Measurements from ENCODE around the gene ZNF860.
A peak's percentile ranks its signal among the peaks of the same experiment; 100 is the strongest.
"Not testable (repeated sequence)": the region's sequence is repeated elsewhere in the genome, so short reads cannot be mapped to it uniquely, and the experiment has no call there.

The ZNF860 gene

GRCh38 chr3:31996195-31996594 is 14.6 kb downstream of the ZNF860 start:
- DNase-seq (ENCODE audit: low spot score), result no peak

DNA sequence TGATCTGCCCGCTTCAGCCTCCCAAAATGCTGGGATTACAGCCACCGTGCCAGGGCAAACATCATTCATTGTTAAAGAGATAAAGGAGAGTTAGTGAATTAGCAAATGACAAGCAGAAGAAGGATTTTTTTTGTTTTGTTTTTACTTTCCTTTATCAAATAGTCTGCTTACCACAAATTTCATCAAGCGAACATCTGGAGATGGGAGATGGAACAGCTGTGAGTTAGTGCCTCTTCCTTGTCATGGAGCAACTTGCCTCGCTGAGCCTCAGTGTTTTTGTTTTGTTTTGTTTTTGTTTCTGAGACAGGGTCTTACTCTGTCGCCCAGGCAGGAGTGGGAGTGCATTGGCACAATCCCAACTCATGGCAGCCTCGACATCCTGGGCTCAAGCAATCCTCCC is 15.9 kb downstream of the ZNF860 start:
- no peak for DNase-seq (ENCODE audit: low spot score)

- no peak for DNase-seq (ENCODE audit: low spot score)
Observed at GRCh38 chr3:31999907-32000439, 18.4 kb downstream of the ZNF860 start.

GRCh38 chr3:32000877-32001276 is 19.3 kb downstream of the ZNF860 start:
- DNase-seq (ENCODE audit: low spot score), result no peak

GRCh38 chr3:32002561-32003368 is 21.2 kb downstream of the ZNF860 start:
- no peak for DNase-seq (ENCODE audit: low spot score)

- DNase-seq (ENCODE audit: low spot score), result no peak
Observed at GRCh38 chr3:32003380-32003779, 21.8 kb downstream of the ZNF860 start.

DNA sequence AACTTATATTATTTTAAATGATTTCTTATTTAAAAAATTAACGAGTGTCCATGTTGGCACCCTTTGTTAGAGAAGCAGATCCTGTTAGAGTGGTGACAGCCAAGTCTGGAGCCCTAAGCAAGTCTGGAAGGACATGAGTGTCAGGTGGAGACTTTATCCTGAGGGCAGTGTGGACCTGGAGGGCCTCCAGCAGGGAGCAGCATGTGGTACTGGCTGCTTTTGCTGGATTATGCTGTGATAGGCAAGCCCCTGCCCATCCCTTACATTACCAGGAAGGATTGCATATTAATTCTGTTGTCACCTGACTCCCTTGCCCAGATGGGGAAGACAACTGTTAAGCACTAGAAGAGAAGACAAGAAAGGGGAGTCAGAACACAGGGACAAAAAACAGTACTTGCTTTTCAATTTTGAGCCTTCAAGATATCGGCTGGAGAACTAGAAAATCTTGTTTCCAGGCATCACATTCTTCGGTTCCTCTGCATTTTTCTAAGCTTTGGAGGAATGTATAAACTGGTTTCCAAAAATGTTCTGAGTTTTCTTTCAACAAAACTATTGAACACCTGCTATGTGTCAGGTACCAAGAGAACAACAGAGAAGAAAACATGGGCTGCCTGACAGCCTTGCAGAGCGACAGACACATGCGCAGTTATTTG is 22.7 kb downstream of the ZNF860 start:
- no peak for DNase-seq (ENCODE audit: low spot score)

DNA sequence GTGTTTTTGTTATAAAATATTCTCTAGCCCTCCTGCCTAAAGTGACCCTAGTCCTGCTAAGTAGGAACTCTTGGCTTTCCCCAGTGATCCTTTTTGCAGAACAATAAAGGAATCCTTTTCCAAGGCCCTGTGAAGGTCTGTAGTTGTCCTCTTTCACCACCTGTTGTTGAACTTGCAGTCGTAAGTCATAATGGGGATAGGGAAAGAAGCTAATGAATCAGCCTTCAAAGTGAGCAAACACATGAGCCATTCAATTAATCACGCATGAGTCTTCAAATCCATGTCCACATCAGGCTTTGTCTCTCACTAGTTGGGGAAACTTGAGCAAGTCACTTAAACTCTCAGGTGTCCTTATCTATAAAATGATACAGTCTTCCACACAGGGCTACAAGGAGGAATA is 27.6 kb downstream of the ZNF860 start:
- no peak for DNase-seq (ENCODE audit: low spot score)

DNA sequence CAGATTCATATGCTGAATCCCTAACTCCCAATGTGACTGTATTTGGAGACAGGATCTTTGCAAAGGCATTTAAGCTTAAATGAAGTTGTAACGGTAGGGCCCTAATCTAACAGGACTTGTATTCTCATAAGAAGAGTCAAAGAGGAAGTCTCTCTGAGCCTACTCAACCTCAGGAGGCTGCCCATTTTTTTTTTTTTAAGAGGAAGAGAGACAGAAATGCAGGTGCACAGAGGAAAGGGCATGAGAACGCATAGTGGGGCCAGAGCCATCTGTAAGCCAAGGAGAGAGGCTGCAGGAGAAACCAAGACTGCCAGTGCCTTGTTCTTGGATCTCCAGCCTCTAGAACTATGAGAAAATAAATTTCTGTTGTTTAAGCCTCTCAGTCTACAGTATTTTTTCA is 28.4 kb downstream of the ZNF860 start:
- no peak for DNase-seq (ENCODE audit: low spot score)

DNA sequence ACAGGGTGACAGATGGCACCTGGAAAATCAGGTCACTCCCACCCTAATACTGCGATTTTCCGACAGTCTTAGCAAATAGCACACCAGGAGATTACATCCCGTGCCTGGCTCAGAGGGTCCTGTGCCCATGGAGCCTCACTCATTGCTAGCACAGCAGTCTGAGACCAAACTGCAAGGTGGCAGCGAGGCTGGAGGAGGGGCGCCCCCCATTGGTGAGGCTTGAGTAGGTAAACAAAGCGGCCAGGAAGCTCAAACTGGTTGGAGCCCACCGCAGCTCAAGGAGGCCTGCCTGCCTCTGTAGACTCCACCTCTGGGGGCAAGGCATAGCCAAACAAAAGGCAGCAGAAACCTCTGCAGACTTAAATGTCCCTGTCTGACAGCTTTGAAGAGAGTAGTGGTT is 29.1 kb downstream of the ZNF860 start:
- not testable (repeated sequence) for DNase-seq (ENCODE audit: low spot score)

DNA sequence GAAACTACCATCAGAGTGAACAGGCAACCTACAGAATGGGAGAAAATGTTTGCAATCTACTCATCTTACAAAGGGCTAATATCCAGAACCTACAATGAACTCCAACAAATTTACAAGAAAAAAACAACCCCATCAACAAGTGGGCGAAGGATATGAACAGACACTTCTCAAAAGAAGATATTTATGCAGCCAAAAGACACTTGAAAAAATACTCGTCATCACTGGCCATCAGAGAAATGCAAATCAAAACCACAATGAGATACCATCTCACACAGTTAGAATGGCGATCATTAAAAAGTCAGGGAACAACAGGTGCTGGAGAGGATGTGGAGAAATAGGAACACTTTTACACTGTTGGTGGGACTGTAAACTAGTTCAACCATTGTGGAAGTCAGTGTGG is 34.1 kb downstream of the ZNF860 start:
- not testable (repeated sequence) for DNase-seq (ENCODE audit: low spot score)

DNA sequence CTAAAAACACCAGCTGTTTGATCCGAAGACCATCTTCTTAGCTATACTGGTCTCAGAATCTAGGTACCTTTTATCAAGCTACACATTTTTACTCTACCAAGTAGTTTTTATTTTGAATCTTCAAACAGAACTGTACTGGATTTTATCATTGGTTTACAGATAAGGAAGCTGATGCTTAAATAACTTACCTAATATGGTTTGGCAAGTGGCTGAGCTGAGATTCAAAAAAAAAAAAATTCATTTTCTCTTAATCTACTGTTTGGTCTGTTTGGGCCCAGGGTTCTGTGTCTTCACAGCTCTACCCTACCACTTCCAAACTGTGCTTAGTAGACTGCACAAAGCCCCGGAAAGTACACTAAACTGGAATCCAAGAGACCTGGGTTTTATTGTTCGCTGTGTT is 35.7 kb downstream of the ZNF860 start:
- no peak for DNase-seq (ENCODE audit: low spot score)

DNA sequence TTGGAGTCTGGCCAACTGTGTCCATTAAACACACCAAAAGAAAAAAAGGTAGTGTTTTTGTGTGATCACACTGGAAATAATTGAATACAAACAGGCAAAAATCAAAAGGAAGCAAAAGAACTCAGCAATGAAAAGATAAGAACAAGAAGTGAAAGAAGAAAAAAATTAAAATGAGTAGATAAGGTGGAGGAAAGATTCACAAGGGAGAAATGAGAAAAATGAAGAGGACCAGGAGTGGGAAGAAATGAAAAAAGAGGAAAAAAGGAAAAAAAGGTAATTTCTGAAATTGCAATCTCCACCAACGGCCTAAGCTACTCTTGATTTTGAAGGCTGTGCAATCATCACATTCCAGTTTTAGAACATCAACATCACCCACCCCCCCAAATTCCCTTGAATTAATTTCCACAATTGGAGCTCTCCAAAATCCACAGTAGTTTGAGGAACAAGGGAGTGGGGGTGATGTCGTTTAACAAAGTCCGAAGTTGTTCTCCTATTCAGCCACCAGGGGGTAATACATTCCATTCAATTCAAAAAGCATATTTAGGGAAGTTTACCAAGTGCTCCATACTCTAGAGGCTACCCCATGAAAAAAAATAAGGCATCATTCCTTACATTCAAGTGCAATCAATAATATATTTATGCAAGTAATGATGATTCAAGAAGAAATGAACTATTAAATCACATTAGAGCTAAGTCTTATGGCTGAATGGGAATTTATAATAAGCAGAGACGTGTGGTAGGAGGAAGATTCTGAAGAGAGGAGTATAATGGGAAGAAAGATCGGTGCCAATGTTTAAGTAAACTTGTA is 37.4 kb downstream of the ZNF860 start:
- DNase-seq (ENCODE audit: low spot score), result peak; percentile 46

DNA sequence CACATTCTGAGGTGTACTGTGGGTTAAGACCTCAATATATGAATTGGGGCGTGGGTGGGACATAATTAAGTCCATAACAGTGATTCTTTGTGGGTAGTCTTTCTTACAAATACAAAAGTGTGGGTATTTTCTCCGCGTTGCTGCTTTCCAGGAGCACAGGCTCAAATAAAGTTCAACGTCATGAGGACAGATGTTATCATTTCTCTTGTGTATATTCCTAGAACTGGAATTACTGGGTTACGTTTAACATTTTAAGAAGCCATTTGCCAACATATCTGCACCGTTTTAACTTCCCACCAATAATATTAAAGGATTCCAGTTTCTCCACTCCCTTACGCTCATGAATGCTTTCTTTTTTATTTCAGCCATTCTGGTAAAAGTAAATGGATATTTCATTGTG is 39.6 kb downstream of the ZNF860 start:
- no peak for DNase-seq (ENCODE audit: low spot score)

DNA sequence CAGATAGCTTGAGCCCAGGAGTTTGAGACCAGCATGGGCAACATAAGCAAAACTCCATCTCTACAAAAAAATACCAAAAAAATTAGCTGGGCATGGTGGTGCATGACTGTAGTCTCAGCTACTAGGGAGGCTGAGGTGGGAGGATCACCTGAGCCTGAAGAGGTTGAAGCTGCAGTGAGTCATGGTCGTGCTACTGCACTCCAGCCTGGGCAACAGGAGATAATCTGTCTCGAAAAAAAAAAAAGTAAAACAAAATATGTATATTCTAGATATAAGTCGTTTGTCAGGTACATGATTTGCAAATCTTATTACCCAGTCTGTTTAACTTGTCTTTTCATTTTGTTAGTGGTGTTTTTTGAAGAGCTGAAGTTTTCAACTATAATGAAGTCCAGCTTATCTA is 40.2 kb downstream of the ZNF860 start:
- DNase-seq (ENCODE audit: low spot score), result no peak

- DNase-seq (ENCODE audit: low spot score), result no peak
Observed at GRCh38 chr3:32022947-32023346, 41.4 kb downstream of the ZNF860 start.

- no peak for DNase-seq (ENCODE audit: low spot score)
Observed at GRCh38 chr3:32026593-32026992, 45.0 kb downstream of the ZNF860 start.

GRCh38 chr3:32037932-32038267 is 56.4 kb downstream of the ZNF860 start:
- no peak for DNase-seq (ENCODE audit: low spot score)

- DNase-seq (ENCODE audit: low spot score), result no peak
Observed at GRCh38 chr3:32041316-32041715, 59.8 kb downstream of the ZNF860 start.
